Activated CD4-positive, alpha-beta T cell treated with anti-CD3 and anti-CD28 coated beads, Interleukin-2, amount 50 U/mL, for 1 hour (primary cell): Measurements from ENCODE around the gene ALK.

Experiments
- DNase-seq: peaks from one replicate; pipeline ENCODE4 v3.0.0-alpha.2; 2020

The ALK gene

DNA sequence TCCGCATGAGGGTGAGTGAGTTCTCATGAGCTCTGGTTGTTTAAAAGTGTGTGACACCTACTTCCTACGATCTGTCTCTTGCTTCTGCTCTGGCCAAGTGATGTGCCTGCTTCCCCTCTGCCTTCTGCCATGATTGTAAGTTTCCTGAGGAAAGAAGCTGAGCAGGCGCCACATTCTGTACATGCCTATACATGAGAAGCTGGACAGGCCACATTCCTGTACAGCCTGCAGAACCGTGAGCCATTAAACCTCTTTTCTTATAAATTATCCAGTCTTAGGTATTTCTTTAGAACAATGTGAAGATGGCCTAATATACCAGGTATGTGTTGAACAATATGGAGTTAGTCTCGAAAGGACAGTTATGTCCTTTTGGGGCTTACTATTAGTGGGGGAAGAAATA lies 281.0 kb downstream of the ALK start:
- DNase-seq: no peak

DNA sequence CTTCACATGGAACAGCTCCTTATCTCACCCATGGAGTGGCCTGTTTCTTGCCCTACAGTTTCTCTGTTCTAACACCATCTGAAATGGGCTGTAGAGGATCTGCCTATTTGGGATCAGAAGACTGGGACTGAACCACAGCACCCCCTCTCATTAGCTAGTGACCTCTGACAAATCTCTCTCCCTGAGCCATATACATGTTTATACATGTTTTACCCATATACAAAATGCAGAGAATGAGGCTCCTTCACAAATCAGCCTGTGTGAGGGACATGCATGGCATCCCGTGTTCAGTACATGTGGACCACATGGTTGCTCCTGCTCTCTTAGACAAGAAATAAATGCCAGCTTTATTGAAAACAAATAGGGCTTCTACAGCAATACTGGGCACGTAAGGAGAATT lies 282.7 kb downstream of the ALK start:
- no peak for DNase-seq

DNA sequence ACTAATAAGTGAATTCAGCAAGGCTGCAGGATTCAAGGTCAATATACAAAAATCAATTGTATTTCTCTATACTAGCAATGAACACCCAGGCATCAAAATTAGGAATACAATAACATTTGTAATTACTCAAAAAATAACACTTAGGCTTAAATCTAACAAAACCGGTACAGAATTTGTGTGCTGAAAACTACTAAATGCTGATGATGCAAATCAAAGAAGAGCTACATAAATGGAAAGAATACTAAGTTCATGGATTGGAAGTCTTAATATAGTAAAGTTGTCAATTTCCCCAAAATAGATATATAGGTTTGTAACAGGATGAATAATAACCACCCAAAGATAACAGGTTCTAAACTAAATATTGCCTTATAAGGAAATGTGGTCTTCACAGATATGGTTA lies 286.5 kb downstream of the ALK start:
- no peak for DNase-seq

GRCh38 chr2:29632018-29632417 lies 289.4 kb downstream of the ALK start:
- no peak for DNase-seq

GRCh38 chr2:29629495-29629894 lies 291.9 kb downstream of the ALK start:
- DNase-seq: no peak

- no peak for DNase-seq
Observed at GRCh38 chr2:29628862-29629261, 292.5 kb downstream of the ALK start.

DNA sequence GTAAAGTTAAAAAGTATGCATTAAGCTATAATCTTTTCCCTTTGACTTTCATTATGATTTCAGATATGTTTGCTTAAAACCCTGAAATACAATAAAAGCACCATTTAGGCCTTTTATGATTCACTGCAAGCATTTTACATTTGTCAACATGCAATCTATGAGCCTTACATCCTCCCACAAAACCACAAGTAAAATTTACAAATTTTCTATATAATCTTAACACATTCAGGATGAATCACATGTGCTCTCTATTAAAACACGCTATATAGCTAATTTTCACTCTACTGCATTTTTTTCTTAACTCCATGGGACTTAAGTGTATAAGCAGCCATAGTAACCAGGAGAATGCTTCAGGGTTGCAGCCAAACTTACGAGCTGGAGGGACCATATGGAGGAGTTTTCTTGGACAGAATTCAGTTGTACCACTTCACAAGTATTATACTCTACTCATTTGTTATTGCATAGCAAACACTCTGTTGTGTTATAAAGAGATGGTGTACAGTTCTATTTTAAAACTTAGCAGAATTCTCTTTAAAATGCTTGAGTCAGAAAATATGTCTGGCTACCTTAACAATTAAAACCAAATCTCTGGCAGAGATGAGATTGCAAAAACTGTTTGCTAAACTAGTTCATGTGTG lies 293.2 kb downstream of the ALK start:
- no peak for DNase-seq

GRCh38 chr2:29627279-29627711 lies 294.1 kb downstream of the ALK start:
- no peak for DNase-seq

GRCh38 chr2:29620890-29621289 lies 300.5 kb downstream of the ALK start:
- DNase-seq: no peak

GRCh38 chr2:29619689-29620088 lies 301.7 kb downstream of the ALK start:
- no peak for DNase-seq

DNA sequence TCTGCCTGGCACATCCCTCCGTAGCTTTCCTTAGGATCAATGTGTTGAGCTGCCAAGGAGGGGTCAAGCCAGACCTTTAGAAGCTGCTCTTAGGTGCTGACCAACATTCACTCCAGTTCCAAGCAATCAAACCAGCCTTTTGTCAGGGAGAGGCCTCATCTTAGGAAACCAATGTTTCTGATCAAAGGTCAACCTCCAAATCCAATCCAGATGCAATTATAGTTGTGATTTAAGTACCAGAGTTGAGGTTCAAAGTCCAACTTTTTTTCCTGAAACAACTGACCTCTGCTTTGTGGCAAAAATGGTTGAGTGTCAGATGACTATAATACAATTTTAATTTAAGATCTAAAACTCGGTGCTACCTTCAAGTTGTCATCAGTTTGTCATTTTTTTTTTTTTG lies 303.4 kb downstream of the ALK start:
- DNase-seq: no peak

- DNase-seq: no peak
Observed at GRCh38 chr2:29617351-29617750, 304.0 kb downstream of the ALK start.

DNA sequence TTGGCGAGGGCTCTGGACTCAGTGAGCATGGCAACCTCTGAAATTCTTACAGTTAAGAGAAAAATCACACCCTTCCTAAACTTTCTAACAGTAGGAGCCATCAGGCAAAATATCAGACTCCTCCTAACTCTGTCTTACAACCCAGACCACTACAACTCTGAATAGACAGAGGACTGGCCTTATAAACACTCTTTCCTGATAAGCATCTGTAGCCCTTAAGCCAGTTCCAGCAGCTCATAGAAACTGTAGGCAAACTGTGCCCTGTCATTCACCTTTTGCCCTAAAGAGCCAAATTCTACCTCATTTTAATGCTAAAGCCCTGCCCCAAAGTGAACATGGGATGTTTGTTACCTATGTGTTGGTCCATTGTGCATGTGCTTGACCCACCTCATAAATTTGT lies 304.8 kb downstream of the ALK start:
- DNase-seq: no peak

DNA sequence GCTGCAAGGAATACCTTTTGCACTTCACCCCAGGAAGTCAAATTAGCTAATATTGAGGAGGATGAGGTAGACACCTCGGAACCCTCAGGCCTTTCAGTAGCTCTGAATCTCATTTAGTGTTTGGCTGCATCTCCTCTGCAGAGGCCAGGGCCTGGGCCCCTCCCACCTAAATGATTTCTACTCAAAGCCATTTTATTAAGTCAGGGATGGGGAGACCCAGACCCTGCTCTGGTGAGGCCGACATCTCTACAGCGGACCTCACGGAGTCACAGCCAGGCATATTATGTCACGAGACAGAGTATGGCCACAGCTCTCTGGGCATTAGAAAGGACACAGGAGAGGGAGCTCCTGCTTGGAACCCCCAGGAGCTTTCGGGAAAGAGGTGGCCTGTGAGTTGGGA lies 305.5 kb downstream of the ALK start:
- no peak for DNase-seq

- no peak for DNase-seq
Observed at GRCh38 chr2:29615183-29615582, 306.2 kb downstream of the ALK start.

DNA sequence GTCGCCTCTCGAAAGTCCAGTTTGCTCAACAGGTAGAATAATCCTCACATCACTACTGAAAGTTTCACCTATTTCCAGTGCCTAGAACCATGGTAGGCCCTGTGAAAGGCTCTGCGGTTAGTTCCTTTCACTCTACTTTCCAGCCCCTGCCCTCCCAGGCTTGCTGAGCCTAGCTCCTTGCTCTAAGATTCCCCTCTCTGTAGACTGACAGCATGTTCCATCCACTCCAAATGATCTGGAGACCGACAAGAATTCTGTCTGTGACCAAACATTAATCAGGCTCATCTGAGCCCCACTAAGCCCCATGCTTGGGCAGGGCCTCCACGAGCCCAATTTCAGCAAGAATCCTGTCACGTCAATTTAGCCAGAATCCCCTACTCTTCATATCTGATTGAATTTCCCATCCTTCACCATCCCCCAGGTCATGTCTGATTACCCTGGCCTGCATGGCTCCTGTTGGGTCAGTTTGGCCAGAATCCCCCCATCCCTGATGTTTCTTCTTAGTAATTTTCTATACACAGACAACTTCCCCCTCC lies 307.0 kb downstream of the ALK start:
- DNase-seq: no peak

GRCh38 chr2:29613792-29614266 lies 307.6 kb downstream of the ALK start:
- no peak for DNase-seq

DNA sequence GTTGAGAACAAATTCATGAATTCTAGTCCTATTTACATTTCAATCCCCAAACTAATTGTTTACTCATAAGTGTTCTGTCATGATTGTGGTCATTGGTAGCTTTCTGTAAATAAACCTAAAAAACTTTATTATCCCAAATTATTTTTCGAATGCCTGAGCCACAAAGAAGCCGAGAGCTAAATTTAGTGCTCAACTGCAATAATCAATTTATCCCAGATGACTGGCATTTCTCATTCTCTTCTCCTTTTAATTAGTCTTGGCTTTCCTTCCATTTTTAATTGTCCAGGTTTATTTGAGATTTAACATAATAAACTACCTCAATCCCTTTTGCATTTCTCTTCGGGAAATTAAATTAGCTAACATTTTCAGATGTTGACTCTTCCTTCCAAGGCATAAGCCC lies 308.3 kb downstream of the ALK start:
- DNase-seq: no peak

- no peak for DNase-seq
Observed at GRCh38 chr2:29612568-29612967, 308.8 kb downstream of the ALK start.

DNA sequence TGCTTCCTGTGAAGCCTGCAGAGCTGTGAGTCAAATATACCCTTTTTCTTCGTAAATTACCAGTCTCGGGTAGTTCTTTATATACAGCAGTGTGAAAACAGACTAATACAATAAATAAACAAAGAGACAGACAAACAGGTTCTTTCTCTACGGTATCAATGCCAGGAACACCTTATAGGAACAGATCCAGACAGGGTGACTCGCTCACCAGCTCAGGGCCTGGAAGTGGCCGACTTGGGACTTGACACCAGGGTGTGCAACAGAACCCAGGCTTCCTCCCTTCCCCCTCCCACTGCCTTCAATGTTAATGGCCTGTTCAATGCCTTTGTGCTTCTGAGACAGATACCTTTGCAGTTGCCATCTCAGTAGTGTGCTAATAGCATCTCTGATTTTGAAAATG lies 309.5 kb downstream of the ALK start:
- DNase-seq: no peak

- DNase-seq: no peak
Observed at GRCh38 chr2:29611261-29611660, 310.1 kb downstream of the ALK start.

DNA sequence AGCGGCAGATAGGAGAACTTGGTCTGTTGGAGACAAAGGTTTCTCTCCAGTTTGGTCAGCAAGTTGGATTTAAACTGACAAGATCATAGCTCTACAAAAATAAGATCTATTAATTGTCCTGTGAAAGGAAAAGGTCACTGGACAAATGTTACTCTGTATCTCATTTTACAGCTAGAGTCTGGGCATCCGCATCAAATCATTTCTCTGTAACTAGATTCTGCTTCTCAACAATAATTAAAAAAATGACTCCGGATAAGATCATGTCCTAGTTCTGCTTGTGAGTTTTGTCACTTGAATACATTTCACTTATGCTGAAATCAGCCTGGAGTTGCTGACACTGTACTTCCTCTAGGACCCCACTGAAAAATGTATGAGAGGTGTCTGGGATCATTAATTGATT lies 310.8 kb downstream of the ALK start:
- DNase-seq: no peak

DNA sequence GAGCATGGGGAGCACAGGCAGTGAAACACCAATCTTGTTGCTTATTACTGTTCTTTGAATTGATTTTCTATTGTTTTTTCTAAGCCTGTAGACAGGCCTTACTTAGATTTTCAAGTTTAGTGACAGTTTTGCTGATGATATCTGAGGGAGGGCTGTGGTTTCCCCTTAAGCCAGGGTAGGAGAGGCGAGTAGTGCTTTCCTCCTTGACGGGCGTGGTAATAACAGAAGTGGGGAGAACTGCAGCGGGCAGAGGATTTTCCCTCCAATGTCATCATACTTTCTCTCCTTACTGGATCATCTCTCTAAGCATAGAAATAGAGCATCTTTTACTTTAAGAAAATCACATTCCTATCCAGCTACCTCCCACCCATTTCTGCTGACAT lies 314.4 kb downstream of the ALK start:
- DNase-seq: no peak

- no peak for DNase-seq
Observed at GRCh38 chr2:29606104-29607037, 315.0 kb downstream of the ALK start.
